ENCODE data around the gene SLC29A3. TPM values are rescaled to one million over a fixed set of nuclear protein-coding genes. Genes with fewer than 3 reads are reported as not detected.

Gene SLC29A3
- total RNA-seq, 4 donors from 2014 or later = 1.0 to 13.8 (median 5.5) TPM

- peak; percentile 93 for DNase-seq
These were observed 40.4 kb downstream of the SLC29A3 start for GRCh38 chr10:71359364-71360046.

DNA sequence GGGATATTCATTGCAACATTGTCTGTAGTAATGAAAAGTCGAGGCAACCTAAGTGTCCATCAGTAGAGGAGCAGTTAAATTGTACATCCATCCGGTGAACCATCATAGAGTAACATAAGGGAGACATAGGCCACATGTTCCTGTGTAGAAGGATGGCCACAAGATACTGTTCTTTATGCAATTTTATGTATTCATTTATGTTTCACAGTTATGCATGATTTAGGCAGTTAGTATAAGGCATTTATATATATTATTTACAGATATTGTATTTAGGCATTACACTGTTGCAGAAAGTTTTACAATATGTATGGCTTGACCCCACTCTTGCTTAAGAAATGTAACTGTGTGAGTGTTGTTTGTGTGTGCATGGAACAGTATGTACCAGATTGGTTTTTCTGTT lies 41.7 kb downstream of the SLC29A3 start:
- H3K4me1 ChIP-seq = peaks cover 12% of the 10 kb centered on the region in 2 donors
- no peak for DNase-seq
- H3K9me3 ChIP-seq = no peaks in the 10 kb centered on the region
- no peak overlapping the region for H3K4me3 ChIP-seq
- H3K27ac ChIP-seq = no peak overlapping the region
- no peaks in the 10 kb centered on the region for H3K36me3 ChIP-seq
- intact Hi-C loops (cut with DNase I; ENCODE audit: low total_unique reads) = no loop called here
- no peak for TF ChIP-seq POLR2A (IDR thresholded peaks at IDR 0.05)
- TF ChIP-seq, protein P1, sequence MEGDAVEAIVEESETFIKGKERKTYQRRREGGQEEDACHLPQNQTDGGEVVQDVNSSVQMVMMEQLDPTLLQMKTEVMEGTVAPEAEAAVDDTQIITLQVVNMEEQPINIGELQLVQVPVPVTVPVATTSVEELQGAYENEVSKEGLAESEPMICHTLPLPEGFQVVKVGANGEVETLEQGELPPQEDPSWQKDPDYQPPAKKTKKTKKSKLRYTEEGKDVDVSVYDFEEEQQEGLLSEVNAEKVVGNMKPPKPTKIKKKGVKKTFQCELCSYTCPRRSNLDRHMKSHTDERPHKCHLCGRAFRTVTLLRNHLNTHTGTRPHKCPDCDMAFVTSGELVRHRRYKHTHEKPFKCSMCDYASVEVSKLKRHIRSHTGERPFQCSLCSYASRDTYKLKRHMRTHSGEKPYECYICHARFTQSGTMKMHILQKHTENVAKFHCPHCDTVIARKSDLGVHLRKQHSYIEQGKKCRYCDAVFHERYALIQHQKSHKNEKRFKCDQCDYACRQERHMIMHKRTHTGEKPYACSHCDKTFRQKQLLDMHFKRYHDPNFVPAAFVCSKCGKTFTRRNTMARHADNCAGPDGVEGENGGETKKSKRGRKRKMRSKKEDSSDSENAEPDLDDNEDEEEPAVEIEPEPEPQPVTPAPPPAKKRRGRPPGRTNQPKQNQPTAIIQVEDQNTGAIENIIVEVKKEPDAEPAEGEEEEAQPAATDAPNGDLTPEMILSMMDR (IDR thresholded peaks at IDR 0.05) = no peak
- no peaks in the 10 kb centered on the region for H3K27me3 ChIP-seq

More at GRCh38 chr10:71359364-71360046, 40.4 kb downstream of the SLC29A3 start:
- no peak for TF ChIP-seq POLR2A (IDR thresholded peaks at IDR 0.05)
- TF ChIP-seq, protein P1 (IDR thresholded peaks at IDR 0.05) = no peak
- peaks cover 12% of the 10 kb centered on the region in 2 donors for H3K4me1 ChIP-seq
- intact Hi-C loops (cut with DNase I; ENCODE audit: low total_unique reads) = no loop called here
- no peaks in the 10 kb centered on the region for H3K27me3 ChIP-seq
- no peaks in the 10 kb centered on the region for H3K9me3 ChIP-seq
- H3K27ac ChIP-seq = peak overlapping the region; percentile 80 to 88
- no peak overlapping the region for H3K4me3 ChIP-seq
- no peaks in the 10 kb centered on the region for H3K36me3 ChIP-seq

GRCh38 chr10:71361581-71361980 lies 42.5 kb downstream of the SLC29A3 start:
- H3K4me3 ChIP-seq = no peak overlapping the region
- H3K4me1 ChIP-seq = peaks cover 12% of the 10 kb centered on the region in 2 donors
- no peaks in the 10 kb centered on the region for H3K36me3 ChIP-seq
- H3K9me3 ChIP-seq = no peaks in the 10 kb centered on the region
- H3K27me3 ChIP-seq = no peaks in the 10 kb centered on the region
- DNase-seq = no peak
- no peak overlapping the region for H3K27ac ChIP-seq
- intact Hi-C loops (cut with DNase I; ENCODE audit: low total_unique reads) = no loop called here
- TF ChIP-seq POLR2A (IDR thresholded peaks at IDR 0.05) = no peak
- TF ChIP-seq, protein P1 (IDR thresholded peaks at IDR 0.05) = no peak

GRCh38 chr10:71362141-71362540 lies 43.1 kb downstream of the SLC29A3 start:
- Histone ChIP-seq H3K9me3 (no peaks in the 10 kb centered on the region), H3K4me3 (no peak overlapping the region), H3K36me3 (no peaks in the 10 kb centered on the region), H3K27me3 (no peaks in the 10 kb centered on the region), H3K4me1 (peaks cover 12% of the 10 kb centered on the region in 2 donors), H3K27ac (no peak overlapping the region)
- no peak for DNase-seq
- intact Hi-C loops (cut with DNase I; ENCODE audit: low total_unique reads) = no loop called here
- TF ChIP-seq POLR2A (IDR thresholded peaks at IDR 0.05) = no peak
- TF ChIP-seq, protein P1 (IDR thresholded peaks at IDR 0.05) = no peak

DNA sequence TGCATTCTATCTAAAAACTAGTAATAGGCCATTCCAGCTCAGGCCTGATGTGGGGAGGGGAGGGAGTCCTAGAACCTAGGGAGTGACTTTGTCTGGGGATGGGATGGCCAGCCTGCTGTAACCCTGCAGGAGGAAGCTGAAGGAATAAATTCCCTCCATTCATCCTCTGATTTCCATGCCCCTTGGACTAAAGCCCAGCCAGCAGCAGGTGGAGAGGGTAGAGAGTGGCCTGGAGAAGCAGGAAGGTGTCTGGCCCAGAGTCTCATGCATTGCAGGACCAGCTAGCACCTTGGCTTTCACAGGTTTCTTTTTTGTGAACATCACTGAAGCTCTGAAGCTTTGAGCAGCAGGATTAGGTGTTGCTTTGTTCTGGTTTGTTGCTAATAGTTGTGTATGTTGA lies 44.9 kb downstream of the SLC29A3 start:
- Histone ChIP-seq H3K27ac (no peak overlapping the region), H3K4me1 (peaks cover 2 to 4% of the 10 kb centered on the region in 2 donors), H3K36me3 (no peaks in the 10 kb centered on the region), H3K27me3 (no peaks in the 10 kb centered on the region), H3K9me3 (no peaks in the 10 kb centered on the region), H3K4me3 (no peak overlapping the region)
- TF ChIP-seq, protein P1 (IDR thresholded peaks at IDR 0.05) = no peak
- no peak for TF ChIP-seq POLR2A (IDR thresholded peaks at IDR 0.05)
- intact Hi-C loops (cut with DNase I; ENCODE audit: low total_unique reads) = no loop called here
- no peak for DNase-seq

All from uterus (tissue), 4 donors.